Measurements from ENCODE around the gene VASH1.

DNA sequence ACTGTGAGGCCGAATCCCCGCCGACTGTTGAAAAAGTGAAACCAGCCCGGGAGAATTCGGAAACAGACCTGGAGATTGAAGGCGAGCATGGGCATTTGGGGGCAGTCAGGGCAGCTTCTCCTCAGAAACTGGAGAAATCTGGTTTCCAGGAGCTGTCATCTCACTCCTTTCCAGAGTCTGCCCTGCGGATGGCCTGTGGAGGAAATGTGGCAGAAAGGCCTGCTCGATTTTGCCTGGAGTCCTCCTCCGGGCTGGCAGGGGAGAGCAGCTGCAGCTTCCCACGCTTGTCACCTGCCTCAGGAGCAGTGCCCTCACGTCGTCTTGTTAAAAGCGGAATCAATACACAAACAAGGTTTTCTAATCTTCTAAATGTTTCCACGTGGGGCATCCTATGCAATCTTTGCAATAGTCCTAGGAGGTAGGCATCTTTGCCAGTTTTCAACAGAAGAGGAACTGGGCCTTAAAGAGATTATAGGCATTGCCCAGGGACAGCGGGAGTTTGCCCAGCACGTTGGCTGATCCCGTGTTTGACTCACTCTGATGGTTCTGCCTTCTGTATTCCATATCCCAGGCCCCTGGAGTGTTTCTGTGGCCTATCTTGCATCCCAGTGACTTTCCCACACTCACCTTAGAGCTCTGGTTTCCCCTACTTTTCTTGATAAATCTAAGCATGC is 67.2 kb downstream of the VASH1 start:
- TF ChIP-seq, protein P1, sequence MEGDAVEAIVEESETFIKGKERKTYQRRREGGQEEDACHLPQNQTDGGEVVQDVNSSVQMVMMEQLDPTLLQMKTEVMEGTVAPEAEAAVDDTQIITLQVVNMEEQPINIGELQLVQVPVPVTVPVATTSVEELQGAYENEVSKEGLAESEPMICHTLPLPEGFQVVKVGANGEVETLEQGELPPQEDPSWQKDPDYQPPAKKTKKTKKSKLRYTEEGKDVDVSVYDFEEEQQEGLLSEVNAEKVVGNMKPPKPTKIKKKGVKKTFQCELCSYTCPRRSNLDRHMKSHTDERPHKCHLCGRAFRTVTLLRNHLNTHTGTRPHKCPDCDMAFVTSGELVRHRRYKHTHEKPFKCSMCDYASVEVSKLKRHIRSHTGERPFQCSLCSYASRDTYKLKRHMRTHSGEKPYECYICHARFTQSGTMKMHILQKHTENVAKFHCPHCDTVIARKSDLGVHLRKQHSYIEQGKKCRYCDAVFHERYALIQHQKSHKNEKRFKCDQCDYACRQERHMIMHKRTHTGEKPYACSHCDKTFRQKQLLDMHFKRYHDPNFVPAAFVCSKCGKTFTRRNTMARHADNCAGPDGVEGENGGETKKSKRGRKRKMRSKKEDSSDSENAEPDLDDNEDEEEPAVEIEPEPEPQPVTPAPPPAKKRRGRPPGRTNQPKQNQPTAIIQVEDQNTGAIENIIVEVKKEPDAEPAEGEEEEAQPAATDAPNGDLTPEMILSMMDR (IDR thresholded peaks at IDR 0.05) = no peak
- TF ChIP-seq EZH2phosphoT487 (IDR thresholded peaks at IDR 0.05) (no peak), EZH2 (IDR thresholded peaks at IDR 0.05) (no peak)
